Activated T-cell treated with anti-CD3 and anti-CD28 coated beads for 4 hours (primary cell): ENCODE data around the gene PIWIL1.

Source experiments
- DNase-seq: peaks from one replicate; pipeline ENCODE4 v3.0.0-alpha.2; 2020

PIWIL1 gene

GRCh38 chr12:130337488-130338303, at the start of gene PIWIL1:
Gene PIWIL1 (plus strand): TSS chr12:130337887. CDS start chr12:130342592, 4,705 bp downstream.
- DNase-seq, result no peak

GRCh38 chr12:130288206-130288605, 49.5 kb upstream of the PIWIL1 start:
- no peak for DNase-seq

GRCh38 chr12:130288691-130289090, 49.0 kb upstream of the PIWIL1 start:
- no peak for DNase-seq

GRCh38 chr12:130290114-130290513, 47.6 kb upstream of the PIWIL1 start:
- DNase-seq, result no peak

GRCh38 chr12:130298322-130299021, 39.2 kb upstream of the PIWIL1 start:
- DNase-seq, result no peak

GRCh38 chr12:130299574-130299973, 38.1 kb upstream of the PIWIL1 start:
- no peak for DNase-seq

- DNase-seq, result no peak
These were observed 37.6 kb upstream of the PIWIL1 start for GRCh38 chr12:130300090-130300489.

GRCh38 chr12:130300737-130301535, 36.8 kb upstream of the PIWIL1 start:
- DNase-seq, result no peak

GRCh38 chr12:130301559-130301958, 36.1 kb upstream of the PIWIL1 start:
- DNase-seq, result no peak

GRCh38 chr12:130303781-130304180, 33.9 kb upstream of the PIWIL1 start:
- DNase-seq, result no peak

GRCh38 chr12:130307859-130308258, 29.8 kb upstream of the PIWIL1 start:
- DNase-seq, result no peak

GRCh38 chr12:130308393-130308792, 29.3 kb upstream of the PIWIL1 start:
- no peak for DNase-seq

GRCh38 chr12:130316251-130316650, 21.4 kb upstream of the PIWIL1 start:
- DNase-seq, result no peak

GRCh38 chr12:130320536-130320935, 17.2 kb upstream of the PIWIL1 start:
- DNase-seq, result no peak

- no peak for DNase-seq
These were observed 15.4 kb upstream of the PIWIL1 start for GRCh38 chr12:130322263-130322662.

GRCh38 chr12:130330685-130331084, 7.0 kb upstream of the PIWIL1 start:
- DNase-seq, result no peak

- no peak for DNase-seq
These were observed 6.5 kb upstream of the PIWIL1 start for GRCh38 chr12:130331146-130331545.

- no peak for DNase-seq
These were observed 4.3 kb upstream of the PIWIL1 start for GRCh38 chr12:130333341-130333740.

GRCh38 chr12:130334399-130334798, 3.3 kb upstream of the PIWIL1 start:
- no peak for DNase-seq

- DNase-seq, result no peak
These were observed 2.8 kb upstream of the PIWIL1 start for GRCh38 chr12:130334937-130335336.

- peak; percentile 9 for DNase-seq
These were observed 1.9 kb upstream of the PIWIL1 start for GRCh38 chr12:130335517-130336392.

GRCh38 chr12:130336723-130337487, 782 bp upstream of the PIWIL1 start:
- no peak for DNase-seq
